Ishikawa (cell line): Measurements from ENCODE around the gene C3orf52.

Source experiments
- CEBPB ChIP-seq: IDR thresholded peaks from 2 replicates; pipeline ENCODE4 v1.6.1; 2012
- CREB1 ChIP-seq: IDR thresholded peaks from 2 replicates; pipeline ENCODE4 v1.6.1; 2012; ENCODE audit warnings: low read depth
- EGR1 ChIP-seq: IDR thresholded peaks from 2 replicates; pipeline ENCODE4 v1.6.1; 2012
- EP300 ChIP-seq: IDR thresholded peaks from 2 replicates; pipeline ENCODE4 v1.6.1; 2012; ENCODE audit warnings: borderline replicate concordance
- FOXM1 ChIP-seq: IDR thresholded peaks from 2 replicates; pipeline ENCODE4 v1.6.1; 2012; ENCODE audit warnings: low read depth, borderline replicate concordance
- MAX ChIP-seq: IDR thresholded peaks from 2 replicates; pipeline ENCODE4 v1.6.1; 2012
- NFIC ChIP-seq: IDR thresholded peaks from 2 replicates; pipeline ENCODE4 v1.6.1; 2012
- RAD21 ChIP-seq: IDR thresholded peaks from 2 replicates; pipeline ENCODE4 v1.6.1; 2012; ENCODE audit warnings: low read depth
- REST ChIP-seq: IDR thresholded peaks from 2 replicates; pipeline ENCODE4 v1.6.1; 2012; ENCODE audit warnings: low read depth, mild to moderate bottlenecking
- TAF1 ChIP-seq: IDR thresholded peaks from 2 replicates; pipeline ENCODE4 v1.6.1; 2012; ENCODE audit warnings: low read depth, mild to moderate bottlenecking
- TCF12 ChIP-seq: IDR thresholded peaks from 2 replicates; pipeline ENCODE4 v1.6.1; 2012; ENCODE audit warnings: low read depth
- TEAD4 ChIP-seq: IDR thresholded peaks from 2 replicates; pipeline ENCODE4 v1.6.1; 2012
- USF1 ChIP-seq: IDR thresholded peaks from 2 replicates; pipeline ENCODE4 v1.6.1; 2012
- YY1 ChIP-seq: IDR thresholded peaks from 2 replicates; pipeline ENCODE4 v1.6.1; 2012; ENCODE audit warnings: low read depth
- ZBTB7A ChIP-seq: IDR thresholded peaks from 2 replicates; pipeline ENCODE4 v1.6.1; 2012; ENCODE audit warnings: low read depth

The C3orf52 gene

GRCh38 chr3:112083239-112083638 is 3.0 kb upstream of the C3orf52 start:
- TF ChIP-seq RAD21 (no peak), REST (no peak), MAX (no peak), EP300 (no peak), TAF1 (no peak), CEBPB (no peak), FOXM1 (no peak), CREB1 (no peak), TCF12 (no peak), ZBTB7A (no peak), USF1 (no peak), NFIC (no peak), TEAD4 (no peak), EGR1 (no peak), YY1 (no peak)

GRCh38 chr3:112084980-112085705 is 1.0 kb upstream of the C3orf52 start:
- TF ChIP-seq REST: no peak
- no peak for TF ChIP-seq FOXM1
- TF ChIP-seq TAF1: no peak
- no peak for TF ChIP-seq CREB1
- TF ChIP-seq NFIC: no peak
- no peak for TF ChIP-seq RAD21
- no peak for TF ChIP-seq TCF12
- TF ChIP-seq USF1: no peak
- TF ChIP-seq YY1: no peak
- no peak for TF ChIP-seq EGR1
- no peak for TF ChIP-seq EP300
- no peak for TF ChIP-seq CEBPB
- no peak for TF ChIP-seq TEAD4
- no peak for TF ChIP-seq MAX
- TF ChIP-seq ZBTB7A: no peak

- TF ChIP-seq FOXM1 (no peak), TEAD4 (no peak), CEBPB (no peak), TCF12 (no peak), TAF1 (no peak), RAD21 (no peak), YY1 (no peak), EGR1 (no peak), USF1 (no peak), NFIC (no peak), EP300 (no peak), MAX (no peak), ZBTB7A (no peak), CREB1 (no peak), REST (no peak)
Measured at GRCh38 chr3:112085735-112086075, 484 bp upstream of the C3orf52 start.
